ENCODE measurements around the gene CENPN. TPM values are rescaled to one million over a fixed set of nuclear protein-coding genes. Genes with fewer than 3 reads are reported as not detected.

The CENPN gene
- total RNA-seq, 1 donor from 2014 or later: 13.0 TPM

DNA sequence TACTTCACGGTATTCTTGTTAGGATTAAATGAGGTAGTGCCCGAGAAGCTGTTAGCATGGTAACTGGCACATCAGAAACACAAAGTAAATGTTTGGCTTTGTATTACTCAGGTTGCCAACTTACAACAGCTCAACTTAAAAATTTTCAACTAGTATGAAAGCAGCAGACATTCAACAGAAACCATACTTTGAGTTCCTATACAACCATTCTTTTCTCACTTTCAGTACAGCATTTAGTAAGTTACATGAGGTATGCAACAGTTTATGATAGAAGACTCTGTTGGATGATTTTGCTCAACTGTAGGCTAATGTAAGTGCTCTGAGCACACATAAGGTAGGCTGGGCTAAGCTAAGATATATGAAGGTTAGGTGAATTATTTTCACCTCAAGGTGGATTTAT, 7.7 kb downstream of the CENPN start:
- Histone ChIP-seq H3K27ac (ENCODE audit: low read depth, low read length) (no peak overlapping the region), H3K9ac (ENCODE audit: low read depth in 1 of 3, low read length in 3 of 3) (no peak overlapping the region), H3K27me3 (ENCODE audit: control insufficient read depth in 3 of 3, insufficient read depth in 3 of 3, low read length in 3 of 3) (no peaks in the 10 kb centered on the region), H3K4me1 (ENCODE audit: control insufficient read depth in 3 of 3, insufficient read depth in 3 of 3, low read length in 3 of 3) (no peaks in the 10 kb centered on the region), H3K4me3 (ENCODE audit: low read length in 3 of 3) (no peak overlapping the region), H3K36me3 (ENCODE audit: control insufficient read depth in 3 of 3, insufficient read depth in 3 of 3, low read length in 3 of 3) (peaks cover 0 to 5% (median 2%) of the 10 kb centered on the region in 3 donors), H3K9me3 (ENCODE audit: control insufficient read depth in 3 of 3, low read length in 3 of 3) (no peaks in the 10 kb centered on the region)

DNA sequence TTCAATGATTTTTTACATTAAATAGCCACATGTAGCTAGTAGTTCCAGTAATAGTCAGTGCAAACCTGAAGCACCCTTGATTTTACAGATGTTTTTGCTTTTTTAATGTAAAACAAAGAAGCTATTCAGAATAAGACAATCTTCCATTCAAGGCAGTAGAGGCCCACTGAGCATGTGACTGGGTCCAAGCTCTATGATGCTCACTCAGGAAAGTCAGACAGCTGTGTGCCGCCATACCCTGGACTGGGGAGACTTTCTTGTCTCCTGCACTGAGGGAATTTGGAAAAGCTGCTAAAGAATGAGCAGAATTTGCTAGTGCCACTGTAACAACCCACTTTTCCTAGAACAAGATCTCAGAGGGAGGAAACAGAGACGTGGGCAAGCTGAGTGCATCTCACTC, 11.5 kb downstream of the CENPN start:
- no peak overlapping the region for H3K4me3 ChIP-seq (ENCODE audit: low read length in 3 of 3)
- no peaks in the 10 kb centered on the region for H3K9me3 ChIP-seq (ENCODE audit: control insufficient read depth in 3 of 3, low read length in 3 of 3)
- no peaks in the 10 kb centered on the region for H3K4me1 ChIP-seq (ENCODE audit: control insufficient read depth in 3 of 3, insufficient read depth in 3 of 3, low read length in 3 of 3)
- no peaks in the 10 kb centered on the region for H3K27me3 ChIP-seq (ENCODE audit: control insufficient read depth in 3 of 3, insufficient read depth in 3 of 3, low read length in 3 of 3)
- no peak overlapping the region for H3K9ac ChIP-seq (ENCODE audit: low read depth in 1 of 3, low read length in 3 of 3)
- peaks cover 1 to 7% (median 6%) of the 10 kb centered on the region in 3 donors for H3K36me3 ChIP-seq (ENCODE audit: control insufficient read depth in 3 of 3, insufficient read depth in 3 of 3, low read length in 3 of 3)
- H3K27ac ChIP-seq (ENCODE audit: low read depth, low read length): no peak overlapping the region

GRCh38 chr16:81026429-81026828, 19.4 kb downstream of the CENPN start:
- Histone ChIP-seq H3K9ac (ENCODE audit: low read depth in 1 of 3, low read length in 3 of 3) (no peak overlapping the region), H3K36me3 (ENCODE audit: control insufficient read depth in 3 of 3, insufficient read depth in 3 of 3, low read length in 3 of 3) (peaks cover 0 to under 1% (median under 1%) of the 10 kb centered on the region in 3 donors), H3K4me3 (ENCODE audit: low read length in 3 of 3) (no peak overlapping the region), H3K27ac (ENCODE audit: low read depth, low read length) (no peak overlapping the region), H3K27me3 (ENCODE audit: control insufficient read depth in 3 of 3, insufficient read depth in 3 of 3, low read length in 3 of 3) (no peaks in the 10 kb centered on the region), H3K4me1 (ENCODE audit: control insufficient read depth in 3 of 3, insufficient read depth in 3 of 3, low read length in 3 of 3) (no peaks in the 10 kb centered on the region), H3K9me3 (ENCODE audit: control insufficient read depth in 3 of 3, low read length in 3 of 3) (no peaks in the 10 kb centered on the region)

- H3K4me1 ChIP-seq (ENCODE audit: control insufficient read depth in 3 of 3, insufficient read depth in 3 of 3, low read length in 3 of 3): no peaks in the 10 kb centered on the region
- no peak overlapping the region for H3K27ac ChIP-seq (ENCODE audit: low read depth, low read length)
- H3K4me3 ChIP-seq (ENCODE audit: low read length in 3 of 3): no peak overlapping the region
- no peaks in the 10 kb centered on the region for H3K9me3 ChIP-seq (ENCODE audit: control insufficient read depth in 3 of 3, low read length in 3 of 3)
- H3K27me3 ChIP-seq (ENCODE audit: control insufficient read depth in 3 of 3, insufficient read depth in 3 of 3, low read length in 3 of 3): no peaks in the 10 kb centered on the region
- H3K9ac ChIP-seq (ENCODE audit: low read depth in 1 of 3, low read length in 3 of 3): no peak overlapping the region
- H3K36me3 ChIP-seq (ENCODE audit: control insufficient read depth in 3 of 3, insufficient read depth in 3 of 3, low read length in 3 of 3): no peaks in the 10 kb centered on the region
Measured at GRCh38 chr16:81029930-81030604, 23.1 kb downstream of the CENPN start.

- H3K36me3 ChIP-seq (ENCODE audit: control insufficient read depth in 3 of 3, insufficient read depth in 3 of 3, low read length in 3 of 3): peaks cover 0 to 7% (median 5%) of the 10 kb centered on the region in 3 donors
- H3K4me1 ChIP-seq (ENCODE audit: control insufficient read depth in 3 of 3, insufficient read depth in 3 of 3, low read length in 3 of 3): peaks cover 10 to 15% (median 11%) of the 10 kb centered on the region in 3 donors
- H3K27me3 ChIP-seq (ENCODE audit: control insufficient read depth in 3 of 3, insufficient read depth in 3 of 3, low read length in 3 of 3): no peaks in the 10 kb centered on the region
- peak within 1 kb of the TSS; percentile 39 for H3K27ac ChIP-seq (ENCODE audit: low read depth, low read length)
- peak within 1 kb of the TSS; percentile 79 to 89 (median 85) for H3K9ac ChIP-seq (ENCODE audit: low read depth in 1 of 3, low read length in 3 of 3)
- no peaks in the 10 kb centered on the region for H3K9me3 ChIP-seq (ENCODE audit: control insufficient read depth in 3 of 3, low read length in 3 of 3)
- H3K4me3 ChIP-seq (ENCODE audit: low read length in 3 of 3): peak within 1 kb of the TSS; percentile 76 to 83 (median 78)
Measured at GRCh38 chr16:81035398-81035974, 28.5 kb downstream of the CENPN start, which contains the start of gene ATMIN. ATMIN (plus strand) TSS chr16:81035842; CDS start chr16:81035871, 29 bp downstream.

DNA sequence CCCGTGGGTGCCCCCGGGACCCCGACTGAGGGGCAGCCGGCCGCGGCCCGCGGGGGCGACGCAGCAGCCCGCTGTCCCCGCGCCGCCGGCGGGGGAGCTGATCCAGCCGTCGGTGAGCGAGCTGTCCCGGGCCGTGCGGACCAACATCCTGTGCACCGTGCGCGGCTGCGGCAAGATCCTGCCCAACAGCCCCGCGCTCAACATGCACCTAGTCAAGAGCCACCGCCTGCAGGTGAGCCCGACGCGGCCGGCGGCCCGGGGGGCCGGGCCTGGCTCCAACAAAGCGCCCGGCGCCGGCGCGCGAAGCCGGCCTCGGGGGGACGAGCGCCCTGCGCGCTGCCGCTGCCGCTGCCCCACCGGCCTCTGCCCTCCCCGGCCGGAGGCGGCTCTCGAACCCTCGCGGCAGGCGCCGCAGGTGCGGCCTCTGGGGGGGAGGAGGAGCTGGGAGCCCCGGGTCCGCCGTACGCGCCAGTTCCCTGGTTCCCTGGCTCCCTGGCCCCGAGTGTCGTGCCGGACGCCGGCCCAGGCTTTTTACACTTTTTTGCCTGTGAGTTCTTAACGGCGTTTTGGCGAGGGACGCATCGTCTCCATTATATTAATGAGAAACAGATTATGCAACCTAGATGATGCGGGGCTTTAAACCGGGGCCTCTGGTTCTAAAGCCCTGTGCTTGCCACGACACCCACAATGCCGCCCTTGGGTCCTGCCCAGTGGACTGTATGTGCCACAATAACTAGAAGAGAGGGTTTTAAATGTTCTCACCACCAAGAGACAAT, 29.1 kb downstream of the CENPN start:
- H3K27me3 ChIP-seq (ENCODE audit: control insufficient read depth in 3 of 3, insufficient read depth in 3 of 3, low read length in 3 of 3): no peaks in the 10 kb centered on the region
- peaks cover 0 to 7% (median 5%) of the 10 kb centered on the region in 3 donors for H3K36me3 ChIP-seq (ENCODE audit: control insufficient read depth in 3 of 3, insufficient read depth in 3 of 3, low read length in 3 of 3)
- H3K4me3 ChIP-seq (ENCODE audit: low read length in 3 of 3): peak overlapping the region; percentile 76 to 83 (median 78)
- H3K4me1 ChIP-seq (ENCODE audit: control insufficient read depth in 3 of 3, insufficient read depth in 3 of 3, low read length in 3 of 3): peaks cover 10 to 15% (median 11%) of the 10 kb centered on the region in 3 donors
- H3K9me3 ChIP-seq (ENCODE audit: control insufficient read depth in 3 of 3, low read length in 3 of 3): no peaks in the 10 kb centered on the region
- peak overlapping the region; percentile 39 for H3K27ac ChIP-seq (ENCODE audit: low read depth, low read length)
- H3K9ac ChIP-seq (ENCODE audit: low read depth in 1 of 3, low read length in 3 of 3): peak overlapping the region; percentile 79 to 89 (median 85)

GRCh38 chr16:81036751-81037350, 29.8 kb downstream of the CENPN start:
- Histone ChIP-seq H3K27ac (ENCODE audit: low read depth, low read length) (peak overlapping the region; percentile 39), H3K36me3 (ENCODE audit: control insufficient read depth in 3 of 3, insufficient read depth in 3 of 3, low read length in 3 of 3) (peaks cover 7 to 14% (median 12%) of the 10 kb centered on the region in 3 donors), H3K27me3 (ENCODE audit: control insufficient read depth in 3 of 3, insufficient read depth in 3 of 3, low read length in 3 of 3) (no peaks in the 10 kb centered on the region), H3K9me3 (ENCODE audit: control insufficient read depth in 3 of 3, low read length in 3 of 3) (no peaks in the 10 kb centered on the region), H3K4me1 (ENCODE audit: control insufficient read depth in 3 of 3, insufficient read depth in 3 of 3, low read length in 3 of 3) (peaks cover 10 to 15% (median 11%) of the 10 kb centered on the region in 3 donors), H3K4me3 (ENCODE audit: low read length in 3 of 3) (peak overlapping the region; percentile 76 to 83 (median 78)), H3K9ac (ENCODE audit: low read depth in 1 of 3, low read length in 3 of 3) (peak overlapping the region; percentile 79 to 89 (median 85))

DNA sequence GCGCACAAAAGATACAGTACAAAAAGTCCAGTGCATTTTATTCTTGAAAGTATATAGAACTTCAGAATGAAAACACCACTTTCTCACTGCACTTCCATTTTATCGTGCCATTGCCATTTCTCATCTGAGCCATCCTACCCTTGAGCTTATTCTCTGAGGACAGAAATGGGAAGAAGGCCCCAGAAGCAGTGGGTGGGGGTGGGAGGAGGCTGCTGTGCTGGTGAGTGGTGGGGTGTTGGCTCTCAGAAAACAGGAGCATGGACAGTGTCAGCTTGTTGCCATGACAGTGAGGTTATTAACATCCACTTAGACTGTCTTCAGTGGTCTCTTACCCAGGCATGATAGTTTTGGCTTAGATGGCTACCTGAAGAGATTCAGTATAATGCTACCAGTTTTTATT, 33.1 kb downstream of the CENPN start:
- Histone ChIP-seq H3K27me3 (ENCODE audit: control insufficient read depth in 3 of 3, insufficient read depth in 3 of 3, low read length in 3 of 3) (no peaks in the 10 kb centered on the region), H3K4me3 (ENCODE audit: low read length in 3 of 3) (no peak overlapping the region), H3K4me1 (ENCODE audit: control insufficient read depth in 3 of 3, insufficient read depth in 3 of 3, low read length in 3 of 3) (peaks cover 10 to 15% (median 11%) of the 10 kb centered on the region in 3 donors), H3K9ac (ENCODE audit: low read depth in 1 of 3, low read length in 3 of 3) (no peak overlapping the region), H3K9me3 (ENCODE audit: control insufficient read depth in 3 of 3, low read length in 3 of 3) (no peaks in the 10 kb centered on the region), H3K36me3 (ENCODE audit: control insufficient read depth in 3 of 3, insufficient read depth in 3 of 3, low read length in 3 of 3) (peaks cover 18 to 44% (median 44%) of the 10 kb centered on the region in 3 donors), H3K27ac (ENCODE audit: low read depth, low read length) (no peak overlapping the region)

GRCh38 chr16:81040842-81041241, 33.8 kb downstream of the CENPN start:
- peaks cover 25 to 51% (median 49%) of the 10 kb centered on the region in 3 donors for H3K36me3 ChIP-seq (ENCODE audit: control insufficient read depth in 3 of 3, insufficient read depth in 3 of 3, low read length in 3 of 3)
- H3K9ac ChIP-seq (ENCODE audit: low read depth in 1 of 3, low read length in 3 of 3): no peak overlapping the region

More at GRCh38 chr16:81040842-81041241, 33.8 kb downstream of the CENPN start:
- no peak overlapping the region for H3K27ac ChIP-seq (ENCODE audit: low read depth, low read length)
- H3K27me3 ChIP-seq (ENCODE audit: control insufficient read depth in 3 of 3, insufficient read depth in 3 of 3, low read length in 3 of 3): no peaks in the 10 kb centered on the region
- H3K4me1 ChIP-seq (ENCODE audit: control insufficient read depth in 3 of 3, insufficient read depth in 3 of 3, low read length in 3 of 3): peaks cover 10 to 12% (median 11%) of the 10 kb centered on the region in 3 donors
- no peak overlapping the region for H3K4me3 ChIP-seq (ENCODE audit: low read length in 3 of 3)
- H3K9me3 ChIP-seq (ENCODE audit: control insufficient read depth in 3 of 3, low read length in 3 of 3): no peaks in the 10 kb centered on the region
